K562 (cell line): ENCODE results near the gene NTN1. TPM values are rescaled to one million over a fixed set of nuclear protein-coding genes. Genes with fewer than 3 reads are reported as not detected.

Source experiments
- ATAC-seq: fragments of 200-7000 bp; cut with Tn5 transposase; 3 replicates; pipeline ENCODE4 v1.9.1; 2020; ENCODE audit warnings: moderate library complexity
- BruUV-seq: library from RNA; stranded (reverse); fragments of 400-500 nt; replicated peaks from 2 replicates; lab custom pipeline; 2021; lab: Mats Ljungman, UMichigan
- CTCF ChIA-PET: fragments of 300-600 bp; formaldehyde crosslinking; extraction: SDS; loops from one replicate; lab custom pipeline; 2021; ENCODE audit warnings: low intra/inter-chr PET ratio; lab: Yijun Ruan, JAX
- POLR2A ChIA-PET: fragments of 300-600, 350-650 bp; sonication (Branson Sonifier 250); formaldehyde crosslinking; extraction: SDS; loops from one replicate; lab custom pipeline; 2021; ENCODE audit warnings: antibody characterized with exemption, inconsistent platforms; lab: Yijun Ruan, JAX
- DNase-seq, 4 experiments: peaks; one replicate each; pipeline versions ENCODE4 v3.0.0 to v3.0.0-alpha.2; 2011 to 2018; ENCODE audit warnings: low spot score in 3 of 4, mixed read lengths in 3 of 4; ENCODE audit errors: extremely low read depth in 1 of 4
- FAIRE-seq: peaks from 2 replicates; lab custom pipeline; 2011; peaks lifted over from hg19 to GRCh38; lab: Jason Lieb, UNC
- H2AFZ ChIP-seq: 2 replicates; pipeline ENCODE4 v1.6.0; 2011; ENCODE audit warnings: low read depth, low read length, control low read depth, inconsistent platforms
- H3K27ac ChIP-seq: fragments of 200-600 bp; 3 replicates; pipeline ENCODE4 v1.8.0; 2011; ENCODE audit warnings: low read depth, mild to moderate bottlenecking, control low read depth, inconsistent platforms, low read length, moderate library complexity, mixed read lengths; ENCODE audit errors: extremely low read depth
- H3K27me3 ChIP-seq, 2 experiments: fragments of 300-600 bp in 1 of 2; 2 replicates in 1 of 2; 3 replicates in 1 of 2; pipeline versions ENCODE4 v1.6.0 to v1.8.0; 2011; ENCODE audit warnings: inconsistent platforms in 2 of 2, low read length in 2 of 2, mild to moderate bottlenecking in 1 of 2, mixed read lengths in 1 of 2, moderate library complexity in 1 of 2; ENCODE audit not compliant: control insufficient read depth in 2 of 2, insufficient read depth in 2 of 2
- H3K36me3 ChIP-seq: fragments of 300-600 bp; 3 replicates; pipeline ENCODE4 v1.8.0; 2011; ENCODE audit warnings: mild to moderate bottlenecking, low read length, inconsistent platforms; ENCODE audit not compliant: control insufficient read depth, insufficient read depth
- H3K4me1 ChIP-seq, 2 experiments: fragments of 200-600 bp in 1 of 2; replicated peaks in 1 of 2; 2 replicates in 1 of 2; 3 replicates in 1 of 2; pipeline versions ENCODE4 v1.5.1 to v1.8.0; 2011; ENCODE audit warnings: inconsistent platforms in 2 of 2, low read length in 2 of 2, mild to moderate bottlenecking in 1 of 2, mixed read lengths in 1 of 2, moderate library complexity in 1 of 2; ENCODE audit not compliant: control insufficient read depth in 2 of 2, insufficient read depth in 2 of 2
- H3K4me2 ChIP-seq: 2 replicates; pipeline ENCODE4 v1.6.1; 2011; ENCODE audit warnings: low read length, control low read depth, inconsistent platforms, mixed read lengths; ENCODE audit not compliant: insufficient read depth
- H3K4me3 ChIP-seq: fragments of 200-600 bp; sonication (generic), shearing (Covaris generic); 2 replicates; pipeline ENCODE4 v1.5.1; 2016; ENCODE audit warnings: control low read depth, inconsistent platforms
- H3K79me2 ChIP-seq: fragments of 200-600 bp; 3 replicates; pipeline ENCODE4 v1.8.0; 2011; ENCODE audit warnings: low read length, inconsistent platforms; ENCODE audit not compliant: control insufficient read depth, insufficient read depth
- H3K9ac ChIP-seq, 2 experiments: 2 replicates each; pipeline versions ENCODE4 v1.6.0 to v1.6.1; 2011; ENCODE audit warnings: low read depth in 2 of 2, low read length in 2 of 2, control low read depth in 1 of 2, inconsistent platforms in 1 of 2, mild to moderate bottlenecking in 1 of 2, mixed read lengths in 1 of 2; ENCODE audit not compliant: insufficient read depth in 1 of 2
- H3K9me1 ChIP-seq: one replicate; pipeline ENCODE4 v1.6.0; 2011; ENCODE audit warnings: inconsistent platforms, mild to moderate bottlenecking, low read length, moderate library complexity; ENCODE audit not compliant: control insufficient read depth, insufficient read depth
- H3K9me3 ChIP-seq: replicated peaks from 2 replicates; pipeline ENCODE4 v1.5.1; 2011; ENCODE audit warnings: low read depth, low read length, inconsistent platforms; ENCODE audit not compliant: control insufficient read depth, insufficient read depth
- H4K20me1 ChIP-seq: replicated peaks from 2 replicates; pipeline ENCODE4 v1.6.1; 2011; ENCODE audit warnings: low read length, inconsistent platforms, mixed read lengths; ENCODE audit not compliant: control insufficient read depth, insufficient read depth
- CBFB ChIP-seq: sonication (generic); formaldehyde crosslinking; IDR thresholded peaks from 2 replicates; pipeline ENCODE4 v1.4.0; 2020; ENCODE audit warnings: mild to moderate bottlenecking, missing genetic modification reagents
- CCAR2 ChIP-seq: fragments of 200-400 bp; formaldehyde crosslinking; IDR thresholded peaks from 2 replicates; pipeline ENCODE4 v1.6.1; 2017; ENCODE audit warnings: mild to moderate bottlenecking, low read depth, low read length
- EGR1 ChIP-seq: fragments of 450-650 bp; conservative IDR thresholded peaks from 2 replicates; pipeline ENCODE4 v1.6.1; 2017; ENCODE audit warnings: mild to moderate bottlenecking
- FOXK2 ChIP-seq, 2 experiments: fragments of 450-650 bp; IDR thresholded peaks in 1 of 2; conservative IDR thresholded peaks in 1 of 2; 2 replicates each; pipeline ENCODE4 v1.6.1; 2016; ENCODE audit warnings: low read depth in 2 of 2, mild to moderate bottlenecking in 1 of 2
- HIVEP1 ChIP-seq: fragments of 250-450 bp; sonication (Bioruptor Pico); IDR thresholded peaks from 2 replicates; pipeline ENCODE4 v1.4.0; 2020; ENCODE audit warnings: mild to moderate bottlenecking
- KLF13 ChIP-seq: fragments of 450-650 bp; IDR thresholded peaks from 2 replicates; pipeline ENCODE4 v1.6.1; 2016; ENCODE audit warnings: missing genetic modification characterization, low read depth, mild to moderate bottlenecking, missing compliant biosample characterization, moderate library complexity, borderline replicate concordance
- LARP7 ChIP-seq: fragments of 450-650 bp; IDR thresholded peaks from 2 replicates; pipeline ENCODE4 v1.6.1; 2016
- MLLT1 ChIP-seq, 2 experiments: fragments of 450-650 bp; IDR thresholded peaks; 2 replicates each; pipeline ENCODE4 v1.6.1; 2016
- PURB ChIP-seq: sonication (generic); formaldehyde crosslinking; IDR thresholded peaks from 2 replicates; pipeline ENCODE4 v1.9.0; 2021; ENCODE audit warnings: low read depth, mild to moderate bottlenecking, missing genetic modification reagents
- U2AF1 ChIP-seq: fragments of 200-400 bp; formaldehyde crosslinking; optimal IDR thresholded peaks from 2 replicates; pipeline ENCODE3; 2017; ENCODE audit warnings: mild to moderate bottlenecking, low read depth, low read length, moderate library complexity
- WGBS: fragments of 100-300 bp; shearing (Covaris generic); methylation state at CpG from one replicate; pipeline ENCODE4 v1.1.6; 2016; ENCODE audit warnings: low coverage, mixed read lengths; ENCODE audit not compliant: insufficient coverage; ENCODE audit errors: missing lambda C conversion rate; 5-methylcytosine and 5-hydroxymethylcytosine counted together
- in situ Hi-C: fragments of 300-500 bp; cut with MboI; formaldehyde crosslinking; loops from 4 replicates; pipeline ENCODE4 v1.15.0; 2018; ENCODE audit warnings: inconsistent platforms, mixed read lengths
- intact Hi-C: fragments of 100-400 bp; cut with micrococcal nuclease; formaldehyde crosslinking; loops from 2 replicates; pipeline ENCODE4 v1.14.2; 2022
- polyA plus RNA-seq, 8 experiments: library from polyadenylated mRNA; depleted of rRNA in 4 of 8; stranded (reverse) in 5 of 8; unstranded in 3 of 8; fragments of >200 nt; fragmentation: Nextera tagmentation in 2 of 8; fragmentation: Illumina TruSeq in 1 of 8; extraction: Ambion mirVana in 2 of 8; extraction: Trizol in 1 of 8; gene quantifications; 2 replicates each; pipeline versions ENCODE4 v1.2.1 to v1.2.3, GENCODE V29; 2011 to 2014; ENCODE audit warnings: inconsistent platforms in 1 of 8, missing spikeins in 1 of 8
- total RNA-seq, 7 experiments: library from RNA; depleted of rRNA in 6 of 7; stranded (reverse); fragments of >200 nt in 6 of 7; fragmentation: Illumina TruSeq in 2 of 7; extraction: Trizol in 2 of 7; gene quantifications; 2 replicates each; pipeline versions ENCODE4 v1.2.1 to v1.2.3, GENCODE V29; 2011 to 2021; ENCODE audit warnings: low replicate concordance in 1 of 7
- TF ChIP-seq, protein P1 (sequence below): sonication (generic); formaldehyde crosslinking; IDR thresholded peaks from 2 replicates; pipeline ENCODE4 v1.8.0; 2023; ENCODE audit warnings: missing genetic modification reagents, mild to moderate bottlenecking, borderline replicate concordance
- TF ChIP-seq, protein P2 (sequence below): fragments of 450-650 bp; formaldehyde crosslinking; IDR thresholded peaks from 2 replicates; pipeline ENCODE4 v1.4.0; 2022; ENCODE audit warnings: missing genetic modification characterization

The NTN1 gene
- total and polyA plus RNA-seq, 9 of the 15 experiments (the other 6 are each of a cell fraction or from before 2014, with no cell fraction given) = 0.02 TPM; not detected in 8

GRCh38 chr17:9195411-9195810 is 174.1 kb downstream of the NTN1 start:
- intact Hi-C loops (no loop called here), in situ Hi-C loops (no loop called here)
- Histone ChIP-seq H3K9me1 (no peaks in the 10 kb centered on the region), H3K9me3 (no peaks in the 10 kb centered on the region), H3K4me2 (no peak overlapping the region), H3K4me1 (no peaks in the 10 kb centered on the region), H3K36me3 (no peaks in the 10 kb centered on the region), H3K27me3 (no peaks in the 10 kb centered on the region; a peak in 1 of 5 replicates), H2AFZ (no peak overlapping the region), H3K9ac (no peak overlapping the region), H3K4me3 (no peak overlapping the region), H3K79me2 (no peaks in the 10 kb centered on the region), H3K27ac (no peak overlapping the region), H4K20me1 (no peaks in the 10 kb centered on the region)
- FAIRE-seq (no peak), DNase-seq (no peak), ATAC-seq (no peak)
- WGBS = 4% methylated on average over 4 of the region's 6 CpGs
- POLR2A ChIA-PET = no interaction called here
- no TSS peak for BruUV-seq
- TF ChIP-seq, protein P1, sequence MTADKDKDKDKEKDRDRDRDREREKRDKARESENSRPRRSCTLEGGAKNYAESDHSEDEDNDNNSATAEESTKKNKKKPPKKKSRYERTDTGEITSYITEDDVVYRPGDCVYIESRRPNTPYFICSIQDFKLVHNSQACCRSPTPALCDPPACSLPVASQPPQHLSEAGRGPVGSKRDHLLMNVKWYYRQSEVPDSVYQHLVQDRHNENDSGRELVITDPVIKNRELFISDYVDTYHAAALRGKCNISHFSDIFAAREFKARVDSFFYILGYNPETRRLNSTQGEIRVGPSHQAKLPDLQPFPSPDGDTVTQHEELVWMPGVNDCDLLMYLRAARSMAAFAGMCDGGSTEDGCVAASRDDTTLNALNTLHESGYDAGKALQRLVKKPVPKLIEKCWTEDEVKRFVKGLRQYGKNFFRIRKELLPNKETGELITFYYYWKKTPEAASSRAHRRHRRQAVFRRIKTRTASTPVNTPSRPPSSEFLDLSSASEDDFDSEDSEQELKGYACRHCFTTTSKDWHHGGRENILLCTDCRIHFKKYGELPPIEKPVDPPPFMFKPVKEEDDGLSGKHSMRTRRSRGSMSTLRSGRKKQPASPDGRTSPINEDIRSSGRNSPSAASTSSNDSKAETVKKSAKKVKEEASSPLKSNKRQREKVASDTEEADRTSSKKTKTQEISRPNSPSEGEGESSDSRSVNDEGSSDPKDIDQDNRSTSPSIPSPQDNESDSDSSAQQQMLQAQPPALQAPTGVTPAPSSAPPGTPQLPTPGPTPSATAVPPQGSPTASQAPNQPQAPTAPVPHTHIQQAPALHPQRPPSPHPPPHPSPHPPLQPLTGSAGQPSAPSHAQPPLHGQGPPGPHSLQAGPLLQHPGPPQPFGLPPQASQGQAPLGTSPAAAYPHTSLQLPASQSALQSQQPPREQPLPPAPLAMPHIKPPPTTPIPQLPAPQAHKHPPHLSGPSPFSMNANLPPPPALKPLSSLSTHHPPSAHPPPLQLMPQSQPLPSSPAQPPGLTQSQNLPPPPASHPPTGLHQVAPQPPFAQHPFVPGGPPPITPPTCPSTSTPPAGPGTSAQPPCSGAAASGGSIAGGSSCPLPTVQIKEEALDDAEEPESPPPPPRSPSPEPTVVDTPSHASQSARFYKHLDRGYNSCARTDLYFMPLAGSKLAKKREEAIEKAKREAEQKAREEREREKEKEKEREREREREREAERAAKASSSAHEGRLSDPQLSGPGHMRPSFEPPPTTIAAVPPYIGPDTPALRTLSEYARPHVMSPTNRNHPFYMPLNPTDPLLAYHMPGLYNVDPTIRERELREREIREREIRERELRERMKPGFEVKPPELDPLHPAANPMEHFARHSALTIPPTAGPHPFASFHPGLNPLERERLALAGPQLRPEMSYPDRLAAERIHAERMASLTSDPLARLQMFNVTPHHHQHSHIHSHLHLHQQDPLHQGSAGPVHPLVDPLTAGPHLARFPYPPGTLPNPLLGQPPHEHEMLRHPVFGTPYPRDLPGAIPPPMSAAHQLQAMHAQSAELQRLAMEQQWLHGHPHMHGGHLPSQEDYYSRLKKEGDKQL (CRISPR knock-in tag) = no peak
- no peak for TF ChIP-seq HIVEP1 (CRISPR knock-in tag)
- no peak for TF ChIP-seq CCAR2
- TF ChIP-seq EGR1 = no peak
- TF ChIP-seq FOXK2 (conservative IDR thresholded peaks at IDR 0.05 in 1 of 2, IDR thresholded peaks at IDR 0.05 in 1 of 2; ENCODE audit: low read depth in 2 of 2) = no peak
- TF ChIP-seq CBFB (CRISPR knock-in tag) = no peak
- TF ChIP-seq, protein P2, sequence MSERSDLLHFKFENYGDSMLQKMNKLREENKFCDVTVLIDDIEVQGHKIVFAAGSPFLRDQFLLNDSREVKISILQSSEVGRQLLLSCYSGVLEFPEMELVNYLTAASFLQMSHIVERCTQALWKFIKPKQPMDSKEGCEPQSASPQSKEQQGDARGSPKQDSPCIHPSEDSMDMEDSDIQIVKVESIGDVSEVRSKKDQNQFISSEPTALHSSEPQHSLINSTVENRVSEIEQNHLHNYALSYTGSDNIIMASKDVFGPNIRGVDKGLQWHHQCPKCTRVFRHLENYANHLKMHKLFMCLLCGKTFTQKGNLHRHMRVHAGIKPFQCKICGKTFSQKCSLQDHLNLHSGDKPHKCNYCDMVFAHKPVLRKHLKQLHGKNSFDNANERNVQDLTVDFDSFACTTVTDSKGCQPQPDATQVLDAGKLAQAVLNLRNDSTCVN (CRISPR knock-in tag) = no peak
- no peak for TF ChIP-seq MLLT1 (IDR thresholded peaks at IDR 0.05)
- TF ChIP-seq LARP7 = no peak
- no peak for TF ChIP-seq U2AF1
- no peak for TF ChIP-seq PURB (CRISPR knock-in tag)
- no peak for TF ChIP-seq KLF13
- CTCF ChIA-PET = no interaction called here
